ENCODE data around the gene TH.

TH gene

GRCh38 chr11:2171591-2172003 lies at the start of gene TH:
Gene TH (minus strand): TSS chr11:2171815. CDS start chr11:2171786, 29 bp downstream.
- DNase-seq: no peak

GRCh38 chr11:2221024-2221423 lies 49.4 kb upstream of the TH start:
- no peak for DNase-seq

GRCh38 chr11:2220173-2220771 lies 48.7 kb upstream of the TH start:
- DNase-seq: no peak

DNA sequence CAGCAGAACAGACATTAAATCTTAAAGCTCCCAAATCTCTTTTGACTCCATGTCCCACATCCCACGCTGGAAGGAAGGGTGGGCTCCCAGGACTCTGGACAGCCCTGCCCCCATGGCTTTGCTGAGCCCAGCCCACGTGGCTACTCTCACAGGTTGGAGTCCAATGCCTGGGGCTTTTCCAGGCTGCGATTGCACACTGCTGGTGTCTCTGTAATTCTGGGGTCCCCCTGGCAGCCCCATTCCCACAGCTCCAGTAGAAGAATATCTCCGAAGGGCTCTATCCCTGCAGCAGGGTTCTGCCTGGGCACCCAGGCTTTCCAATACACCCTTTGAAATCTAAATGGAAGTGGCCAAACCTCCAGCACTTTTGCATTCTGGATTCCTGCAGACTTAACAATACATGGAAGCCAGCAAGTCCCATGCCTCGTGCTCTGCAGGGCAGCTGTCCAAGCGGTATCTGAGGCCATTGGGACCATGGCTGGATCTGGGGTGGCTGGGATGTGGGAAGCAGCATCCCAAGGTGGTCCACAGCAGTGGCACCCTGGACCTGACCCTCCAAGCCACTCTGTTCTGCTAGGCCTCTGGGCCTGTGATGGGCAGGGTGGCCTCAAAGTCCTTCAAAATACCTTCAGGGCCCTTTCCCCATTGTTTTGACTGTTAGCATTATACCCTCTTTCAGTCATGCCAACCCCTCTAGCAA lies 47.9 kb upstream of the TH start:
- no peak for DNase-seq

- DNase-seq: no peak
Observed at GRCh38 chr11:2218031-2218633, 46.5 kb upstream of the TH start.

- no peak for DNase-seq
Observed at GRCh38 chr11:2217211-2218030, 45.8 kb upstream of the TH start.

- DNase-seq: no peak
Observed at GRCh38 chr11:2216400-2217064, 44.9 kb upstream of the TH start.

DNA sequence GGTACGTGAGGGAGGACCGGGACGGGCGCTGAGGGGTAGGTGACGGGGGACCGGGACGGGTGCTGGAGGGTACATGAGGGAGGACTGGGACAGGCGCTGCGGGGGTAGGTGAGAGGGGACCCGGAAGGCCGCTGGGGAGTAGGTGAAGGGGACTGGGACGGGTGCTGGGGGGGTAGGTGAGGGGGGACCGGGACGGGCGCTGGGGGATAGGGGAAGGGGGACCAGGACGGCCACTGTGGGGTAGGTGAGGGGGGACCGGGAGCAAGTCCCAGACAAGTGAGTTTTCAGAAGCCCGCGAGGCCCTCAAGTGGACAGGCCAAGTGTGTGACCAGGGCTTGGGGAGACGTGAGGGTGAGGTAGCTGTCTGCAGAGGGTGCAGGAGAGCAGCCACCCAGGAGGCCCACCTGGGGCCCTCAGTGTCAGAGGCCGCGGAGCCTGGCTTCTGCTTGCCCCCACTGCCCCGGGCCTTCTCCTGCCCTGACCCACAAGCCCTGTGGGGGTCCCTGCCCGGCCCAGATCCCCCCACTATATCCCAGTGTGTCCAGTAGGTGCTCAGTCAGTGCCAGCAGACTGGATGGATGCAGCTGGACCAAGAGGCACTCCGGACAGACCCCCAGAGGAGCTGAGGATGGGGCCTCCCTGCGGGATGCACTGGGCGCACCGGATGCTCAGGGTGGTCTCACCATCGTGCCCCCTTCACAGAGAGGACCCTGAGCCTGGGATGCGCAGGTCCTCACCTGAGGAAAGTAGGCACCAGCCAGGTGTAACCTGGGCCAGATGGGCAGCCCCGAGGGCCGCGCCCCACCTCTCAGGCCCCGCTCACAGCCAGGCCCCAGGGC lies 44.2 kb upstream of the TH start:
- no peak for DNase-seq

DNA sequence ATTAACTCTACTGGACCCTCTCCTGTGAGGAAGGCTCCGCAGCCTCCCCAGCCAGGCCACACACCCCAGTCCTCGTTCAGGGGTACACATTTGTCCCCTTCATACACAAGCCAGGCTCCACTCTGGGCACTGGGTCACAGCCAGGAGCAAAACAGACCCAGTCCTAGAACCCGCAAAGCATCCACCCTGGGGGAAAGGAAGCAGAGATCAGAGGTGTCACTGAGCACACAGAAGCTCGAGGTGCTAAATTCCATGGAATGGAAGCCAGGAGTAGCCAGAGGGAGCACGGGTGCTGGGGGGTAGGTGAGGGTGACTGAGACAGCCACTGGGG lies 43.6 kb upstream of the TH start:
- no peak for DNase-seq

GRCh38 chr11:2214527-2215229 lies 43.1 kb upstream of the TH start:
- DNase-seq: no peak

DNA sequence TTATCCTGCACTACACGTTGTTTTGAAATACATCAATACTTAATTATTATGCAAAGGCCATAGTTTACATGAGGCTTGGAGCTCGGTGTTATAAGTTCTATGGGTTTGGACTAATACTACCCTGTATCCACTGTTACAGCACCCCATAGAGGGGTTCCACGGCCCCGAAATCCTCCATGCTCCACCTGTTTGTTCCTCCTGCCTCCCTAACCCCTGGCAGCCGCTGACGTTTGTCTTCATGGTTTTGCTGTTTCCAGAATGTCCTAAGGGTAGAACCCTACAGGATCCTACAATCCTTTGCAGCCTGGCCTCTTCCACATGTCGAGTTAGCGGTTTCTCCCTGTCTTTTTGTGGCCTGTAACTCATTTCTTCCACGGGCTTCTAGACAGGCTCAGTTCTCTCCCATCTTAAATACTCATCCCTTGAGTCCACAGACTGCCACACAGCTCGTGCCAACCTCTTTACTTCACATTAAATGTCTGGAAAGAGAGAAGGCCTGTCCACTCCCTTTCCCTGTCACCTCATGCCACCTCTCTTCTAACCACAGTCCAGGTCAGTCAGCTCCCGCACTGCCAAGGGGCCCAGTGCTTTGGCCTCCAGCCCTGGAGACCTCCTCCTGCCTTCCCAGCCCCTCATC lies 42.4 kb upstream of the TH start:
- no peak for DNase-seq

DNA sequence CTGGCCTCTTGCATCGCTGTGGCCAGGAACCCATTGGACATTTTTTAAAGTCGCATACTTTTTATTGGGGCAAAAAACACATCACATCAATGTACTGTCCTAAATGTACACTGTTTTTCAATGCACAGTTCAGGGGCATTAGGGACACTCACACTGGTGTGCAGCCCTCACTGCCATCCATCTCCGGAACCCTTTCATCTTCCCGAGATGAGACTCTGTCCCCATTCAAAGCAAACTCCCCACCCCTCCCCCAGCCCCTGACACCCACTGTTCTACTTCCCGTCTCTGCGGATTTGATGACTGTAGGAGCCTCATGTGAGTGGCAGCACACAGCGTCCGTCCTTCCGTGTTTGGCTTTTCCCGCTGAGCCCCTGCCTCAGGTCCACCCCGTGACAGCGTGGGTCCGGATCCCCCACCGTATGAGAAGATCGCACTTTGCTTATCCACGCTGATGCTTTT lies 41.8 kb upstream of the TH start:
- DNase-seq: peak; percentile 55

DNA sequence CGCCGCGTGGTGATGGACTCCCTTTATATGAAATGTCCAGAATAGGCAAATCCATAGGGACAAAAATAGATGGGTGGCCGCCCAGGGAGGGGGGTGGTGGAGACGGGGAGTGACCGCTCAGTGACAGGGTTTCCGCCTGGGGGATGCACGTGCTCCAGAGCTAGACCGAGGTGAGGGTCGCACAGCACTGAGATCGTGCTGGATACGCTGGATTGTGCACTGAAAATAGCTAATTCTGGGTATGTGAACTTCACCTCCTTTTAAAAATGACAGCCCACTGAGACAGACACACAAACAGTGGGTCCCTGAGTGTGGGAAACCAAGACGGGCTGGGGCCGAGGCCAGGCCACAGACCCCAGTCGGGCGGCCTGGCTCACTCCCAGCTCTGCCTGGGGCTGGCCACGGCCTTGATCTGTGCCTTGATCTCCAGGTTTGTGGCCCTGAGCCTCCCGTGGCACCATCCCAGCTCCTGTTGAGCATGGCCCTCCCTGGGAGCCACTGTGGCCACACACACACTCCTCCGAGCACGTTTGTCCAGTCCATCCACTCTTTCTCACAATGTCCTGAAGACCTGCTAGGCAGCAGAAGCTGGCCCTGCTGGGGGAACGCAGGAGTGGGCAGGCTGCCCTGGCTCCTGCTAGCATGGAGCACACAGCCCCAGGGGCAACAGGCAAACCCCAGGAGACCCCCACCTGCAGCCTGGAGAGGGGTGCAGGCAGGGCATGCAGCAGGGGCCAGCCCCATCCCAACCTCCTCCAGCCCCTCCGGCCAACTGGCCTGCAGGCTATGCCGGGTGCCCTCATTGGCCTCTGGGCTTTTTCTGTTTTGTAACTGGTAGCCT lies 41.0 kb upstream of the TH start:
- DNase-seq: no peak

DNA sequence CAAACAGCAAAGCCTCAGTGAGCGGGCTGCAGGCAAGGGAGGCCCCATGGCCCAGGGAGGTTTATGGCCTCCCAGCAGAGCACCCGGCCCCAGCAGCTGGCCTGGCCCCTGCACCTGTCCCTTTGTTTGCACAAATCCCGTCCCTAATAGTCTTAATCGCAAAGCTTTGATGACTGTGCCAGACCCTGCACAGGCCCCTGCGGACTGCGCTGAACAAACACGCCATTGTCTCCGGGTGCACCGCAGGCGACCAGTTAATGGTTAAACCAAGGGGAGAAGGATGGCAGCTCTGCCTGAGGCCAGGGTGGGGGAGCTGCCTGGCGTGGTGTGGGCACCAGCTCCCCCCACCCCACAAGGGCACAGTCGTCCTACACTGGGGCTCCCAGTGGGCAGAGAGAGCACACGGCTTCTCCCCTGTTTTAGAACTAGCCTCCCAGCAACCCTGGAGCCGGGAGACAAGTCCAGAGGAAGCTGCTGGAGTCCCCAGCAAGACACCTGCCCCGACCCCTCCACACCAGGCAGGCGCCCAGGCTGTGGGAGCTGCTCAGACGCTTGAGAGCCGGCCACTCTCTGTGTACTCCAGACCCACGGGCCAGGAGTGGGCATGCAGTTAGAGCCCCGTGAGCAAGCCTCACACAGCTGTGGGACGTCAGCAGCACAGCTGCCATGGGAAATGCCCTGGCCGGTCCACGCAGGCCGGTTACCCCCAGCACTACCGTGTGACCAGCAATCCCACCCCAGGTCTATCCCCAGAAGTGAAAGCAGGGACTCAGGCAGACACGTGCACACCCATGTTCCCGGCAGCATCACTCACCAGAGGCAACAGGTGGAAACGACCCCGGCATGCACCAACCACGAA lies 39.7 kb upstream of the TH start:
- no peak for DNase-seq

GRCh38 chr11:2210366-2211112 lies 38.9 kb upstream of the TH start:
- no peak for DNase-seq

DNA sequence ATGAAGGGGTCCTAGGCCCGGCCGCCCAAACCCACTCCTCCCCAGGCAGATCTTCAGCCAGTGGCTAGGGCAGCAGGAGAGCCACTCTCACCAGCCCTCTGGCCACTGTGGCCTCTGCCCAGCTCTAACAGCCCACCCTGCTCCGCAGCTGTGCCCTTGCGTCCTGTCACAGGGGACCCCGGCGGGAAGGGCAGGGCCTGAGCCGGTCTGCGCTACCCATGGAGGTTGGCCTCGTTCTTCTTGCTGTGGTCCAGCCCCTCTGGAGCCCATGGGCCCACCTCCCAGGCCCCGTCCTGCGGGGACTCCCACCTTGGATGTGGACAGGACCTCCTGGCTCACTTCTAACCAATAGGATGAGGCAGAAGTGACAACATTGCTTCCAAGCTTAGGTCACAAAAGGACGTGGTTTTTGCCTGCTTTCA lies 38.3 kb upstream of the TH start:
- DNase-seq: no peak

DNA sequence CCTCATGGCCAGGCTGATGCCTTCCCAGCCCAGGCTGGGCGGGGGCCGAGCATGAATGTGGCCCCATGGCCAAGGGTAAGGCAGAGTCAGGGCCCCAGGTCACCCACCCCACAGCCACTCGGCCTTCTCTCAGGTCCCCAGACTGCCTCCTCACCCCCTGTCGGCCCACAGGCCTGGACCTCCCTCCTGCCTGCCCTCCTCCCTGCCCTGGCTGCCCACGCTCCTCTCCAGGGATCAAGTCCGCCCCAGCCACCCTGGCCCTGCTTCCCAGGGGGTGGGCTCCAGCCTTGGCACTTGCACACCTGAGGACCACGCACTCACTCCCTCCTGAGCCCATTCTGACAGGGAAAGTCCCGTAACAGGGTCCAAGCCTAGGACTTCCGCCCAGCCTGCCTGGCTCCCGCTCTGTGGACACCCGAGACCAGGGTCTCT lies 37.8 kb upstream of the TH start:
- DNase-seq: no peak

All from CD4-positive, alpha-beta T cell treated with Interleukin-17A for 4 hours (primary cell).